Dermis blood vessel endothelial cell (primary cell): ENCODE measurements around the gene ARL10. TPM values are rescaled to one million over a fixed set of nuclear protein-coding genes. Genes with fewer than 3 reads are reported as not detected.
"Not testable (repeated sequence)": the region's sequence is repeated elsewhere in the genome, so short reads cannot be mapped to it uniquely, and the experiment has no call there.

Experiments
- DNase-seq: peaks from one replicate; pipeline ENCODE4 v3.0.0; 2010
- total RNA-seq: library from RNA; depleted of rRNA; stranded (reverse); fragments of >200 nt; gene quantifications from 2 replicates; pipeline ENCODE4 v1.2.3, GENCODE V29; 2014

ARL10 gene
- total RNA-seq, 1 donor from 2014 or later: 15.0 TPM

GRCh38 chr5:176389135-176390123 is 24.1 kb downstream of the ARL10 start:
- no peak for DNase-seq

DNA sequence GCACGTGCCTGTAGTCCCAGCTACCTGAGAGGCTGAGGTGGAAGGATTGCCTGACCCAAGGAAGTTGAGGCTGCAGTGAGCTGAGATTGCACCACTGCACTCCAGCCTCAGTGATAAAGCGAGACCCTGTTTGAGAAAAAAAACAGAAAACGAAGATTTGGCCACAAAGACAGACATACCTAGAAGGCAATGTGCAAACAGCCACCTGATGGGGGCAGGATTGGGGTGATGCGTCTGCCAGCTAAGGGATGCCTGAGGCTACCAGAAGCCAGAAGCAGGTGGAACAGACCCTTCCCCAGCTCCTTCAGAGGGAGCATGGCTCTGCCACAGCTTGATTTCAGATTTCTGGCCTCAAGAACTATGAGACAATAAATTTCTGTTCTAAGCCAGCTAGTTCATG is 26.2 kb downstream of the ARL10 start:
- no peak for DNase-seq

GRCh38 chr5:176391999-176392398 is 26.7 kb downstream of the ARL10 start:
- DNase-seq: no peak

DNA sequence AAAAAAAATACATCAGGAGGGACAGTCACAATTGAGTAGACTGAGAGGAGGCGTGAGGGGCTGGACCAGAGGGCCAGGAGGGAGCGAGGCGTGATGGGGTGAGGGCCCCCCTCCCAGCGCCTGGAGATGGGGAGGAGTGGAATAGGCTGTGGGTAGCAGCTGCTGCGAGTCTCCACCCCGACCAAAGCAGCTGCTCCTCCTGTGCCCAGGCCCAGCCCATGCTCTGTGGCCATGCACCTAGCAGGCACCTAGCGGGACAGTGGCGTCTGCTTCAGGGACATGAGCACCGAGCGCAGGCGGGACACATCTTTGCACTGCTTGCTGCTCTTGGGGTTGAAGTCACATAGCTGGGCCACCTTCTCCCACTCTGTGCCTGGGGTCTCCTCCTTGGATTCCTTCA is 27.2 kb downstream of the ARL10 start:
- no peak for DNase-seq

DNA sequence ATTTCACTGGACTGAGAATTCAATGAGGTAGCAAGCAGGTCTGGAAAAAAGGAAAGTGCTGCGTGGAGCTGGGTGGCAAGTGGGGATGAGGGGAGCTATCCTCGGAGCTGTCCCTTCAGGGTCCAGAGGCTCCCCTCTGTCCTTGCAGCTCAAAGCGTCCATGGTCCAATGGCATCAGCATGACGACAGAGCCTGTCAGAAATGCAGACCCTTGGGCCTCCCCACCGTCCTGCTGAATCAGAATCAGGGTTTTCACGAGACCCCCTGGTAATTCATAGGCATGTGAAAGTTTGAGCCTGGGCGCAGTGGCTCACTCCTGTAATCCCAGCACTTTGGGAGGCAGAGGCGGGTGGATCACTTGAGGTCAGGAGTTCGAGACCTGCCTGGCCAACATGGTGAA is 28.8 kb downstream of the ARL10 start:
- no peak for DNase-seq

DNA sequence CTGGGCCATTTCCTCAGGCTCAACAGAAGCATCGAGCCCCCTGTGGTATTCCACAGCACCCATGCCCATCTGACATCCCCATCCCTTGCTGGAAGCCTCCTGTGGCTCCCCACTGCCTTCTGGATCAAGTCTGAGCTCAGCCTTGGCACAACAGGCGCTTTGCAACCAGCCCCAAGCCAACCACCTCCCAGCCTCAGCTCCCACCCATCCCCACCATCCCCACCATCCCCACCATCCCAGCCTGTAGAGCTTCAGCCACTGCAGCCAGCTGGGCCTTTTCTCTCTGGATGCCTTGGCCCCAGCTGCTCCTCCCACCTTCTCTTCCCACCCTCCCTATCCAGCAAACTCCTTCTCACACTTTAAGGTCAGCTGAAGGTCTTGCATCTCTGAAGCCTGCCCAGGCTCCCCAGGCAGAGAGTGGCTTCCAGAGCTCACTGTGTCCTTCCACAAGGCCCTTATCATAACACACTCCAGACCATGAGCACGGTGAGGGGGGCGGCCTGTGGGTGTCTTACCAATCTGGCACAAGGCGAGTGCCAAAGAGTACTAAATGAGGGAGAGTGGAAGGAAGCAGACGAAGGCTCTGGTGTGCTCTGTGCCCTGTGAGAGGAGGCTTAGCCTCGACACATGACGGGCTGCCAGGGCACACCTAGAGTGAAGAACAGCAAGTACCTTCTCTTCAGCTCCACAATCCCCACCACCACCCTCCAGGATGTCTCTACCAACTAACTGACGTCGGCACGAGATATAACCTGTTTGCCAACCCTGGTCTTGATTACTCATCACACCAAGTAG is 29.8 kb downstream of the ARL10 start:
- no peak for DNase-seq

GRCh38 chr5:176396330-176396729 is 31.0 kb downstream of the ARL10 start:
- DNase-seq: no peak

DNA sequence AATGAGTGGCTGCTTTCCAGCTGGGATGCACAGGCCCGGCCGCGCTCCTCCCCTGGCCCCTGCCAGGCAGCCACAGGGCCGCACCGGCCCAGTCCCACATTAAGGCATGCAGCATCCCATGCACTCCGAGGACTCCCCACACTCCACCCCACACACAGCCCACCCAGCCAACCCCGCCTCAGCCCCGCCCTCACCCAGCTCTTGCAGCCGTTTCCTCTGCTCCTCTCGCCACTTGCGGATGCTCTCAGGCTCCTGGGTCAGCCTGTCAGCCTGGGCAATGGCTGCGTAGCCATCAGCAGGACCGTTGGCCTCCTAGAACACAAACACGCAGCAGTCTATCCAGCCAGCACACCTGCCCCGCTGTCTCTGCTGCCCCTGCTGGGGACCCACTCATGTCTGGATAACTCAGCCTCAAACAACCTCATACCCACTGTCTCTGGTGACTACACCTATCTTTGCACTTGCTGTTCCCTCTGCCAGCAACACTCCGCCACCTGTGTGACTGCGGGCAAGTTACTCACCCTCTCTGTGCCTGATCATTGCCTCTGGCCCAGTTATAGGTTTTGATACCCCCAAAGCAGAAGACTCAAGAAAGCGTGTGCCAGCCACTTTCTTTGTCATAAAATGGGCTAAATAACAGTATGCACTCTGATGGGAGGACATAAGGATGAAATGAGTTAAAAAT is 32.6 kb downstream of the ARL10 start:
- DNase-seq: no peak

DNA sequence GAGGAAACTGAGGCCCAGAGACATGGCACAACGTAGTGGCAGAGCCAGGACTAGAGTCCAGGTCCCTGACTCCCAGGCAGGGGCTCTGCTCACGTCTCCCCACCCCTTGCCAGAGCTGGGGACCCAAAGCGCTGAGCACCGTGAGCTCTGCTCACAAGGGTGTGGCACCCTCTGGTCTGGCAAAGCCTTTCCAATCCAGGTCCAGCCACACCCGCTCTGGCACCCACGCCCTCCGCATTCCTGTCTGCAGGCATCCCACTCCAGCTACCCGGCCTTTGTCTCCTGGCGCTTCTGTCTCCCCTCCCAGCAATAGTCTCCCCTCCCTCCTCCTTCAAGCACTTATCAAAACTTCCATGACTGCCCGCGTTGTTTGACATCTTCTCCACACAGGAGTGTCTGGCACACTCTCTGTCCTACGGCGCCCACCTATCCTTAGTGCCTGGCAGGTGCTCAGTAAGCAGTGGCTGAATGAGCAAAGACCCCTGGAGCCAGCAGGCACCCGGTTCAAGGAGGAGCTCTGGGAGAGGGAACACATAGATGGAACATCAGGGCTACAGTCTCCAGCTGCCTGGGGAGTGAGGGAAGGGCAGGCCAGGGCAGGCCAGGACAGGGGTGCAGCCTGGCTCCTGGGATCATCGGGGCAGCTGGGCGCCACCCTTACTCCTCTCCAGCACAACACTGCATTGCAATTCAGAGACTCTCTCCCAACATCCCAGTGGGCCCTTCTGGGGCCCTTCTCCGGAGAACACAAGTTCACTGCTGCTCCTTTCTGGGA is 35.3 kb downstream of the ARL10 start:
- DNase-seq: no peak

GRCh38 chr5:176401281-176402205 is 36.3 kb downstream of the ARL10 start:
- DNase-seq: no peak

GRCh38 chr5:176405656-176406435 is 40.6 kb downstream of the ARL10 start:
- no peak for DNase-seq

DNA sequence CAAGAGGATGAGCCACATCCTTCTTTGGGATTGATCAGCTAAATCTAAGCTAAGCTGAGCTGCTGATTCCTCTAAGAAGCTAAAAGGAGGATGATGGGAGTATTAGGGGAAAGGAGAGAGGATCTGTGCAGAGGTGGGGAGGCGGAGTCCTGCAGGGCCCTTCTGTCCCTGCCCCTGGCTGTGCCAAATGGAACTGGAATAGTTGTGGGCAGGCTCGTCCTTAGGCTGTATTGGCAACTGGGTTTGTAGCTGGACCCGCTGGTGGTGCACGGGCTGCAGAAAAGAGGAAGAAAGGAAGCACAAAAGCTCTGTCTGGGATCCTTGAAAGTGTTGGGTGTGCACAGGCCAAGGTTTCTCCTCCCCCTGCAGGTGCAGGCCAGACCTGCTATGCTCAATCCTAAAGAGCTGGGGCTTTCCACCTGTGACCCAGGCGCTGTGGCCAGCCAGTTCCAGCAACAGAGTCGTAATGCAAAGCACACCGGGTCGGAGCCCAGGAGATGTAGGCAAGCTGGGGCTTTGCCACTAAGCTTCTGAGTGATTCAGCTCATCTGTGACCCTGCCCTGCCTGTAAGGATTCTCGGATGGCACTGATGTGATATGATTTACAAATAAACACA is 41.3 kb downstream of the ARL10 start:
- no peak for DNase-seq

DNA sequence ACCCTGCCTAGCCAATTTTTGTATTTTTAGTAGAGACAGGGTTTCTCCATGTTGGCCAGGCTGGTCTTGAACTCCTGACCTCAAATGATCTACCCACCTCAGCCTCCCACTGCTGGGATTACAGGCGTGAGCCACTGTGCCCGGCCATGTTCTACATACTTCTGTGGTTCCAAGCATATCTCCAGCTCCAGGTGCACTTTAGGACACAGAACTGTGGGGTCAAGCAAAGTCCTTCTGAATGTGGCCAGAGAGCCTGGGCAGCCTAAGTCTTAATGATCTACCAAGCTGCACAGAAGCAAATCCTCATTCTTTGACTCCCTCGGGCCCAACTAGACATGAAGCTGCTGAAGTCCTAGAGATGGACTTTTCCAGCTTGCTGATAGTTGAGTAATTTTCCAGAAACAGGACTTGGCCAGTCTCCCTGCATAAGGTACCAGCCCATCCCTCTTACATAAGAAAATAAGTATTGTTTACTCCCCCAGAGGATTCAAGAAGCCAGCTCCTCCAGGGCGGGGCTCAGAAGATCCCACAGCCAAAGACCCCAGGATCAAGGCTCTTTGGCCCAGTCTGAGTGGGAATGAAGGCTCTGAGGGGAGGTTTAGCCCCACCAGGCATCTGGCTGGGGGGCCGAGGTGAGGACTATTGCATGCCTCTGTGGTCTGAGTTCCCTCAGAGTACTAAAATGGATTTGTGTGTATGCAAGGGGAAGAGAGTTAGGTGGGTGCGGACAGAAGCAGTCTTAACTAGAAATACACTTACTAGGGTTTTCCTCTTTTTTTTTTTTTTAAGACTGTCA is 42.4 kb downstream of the ARL10 start:
- DNase-seq: no peak

DNA sequence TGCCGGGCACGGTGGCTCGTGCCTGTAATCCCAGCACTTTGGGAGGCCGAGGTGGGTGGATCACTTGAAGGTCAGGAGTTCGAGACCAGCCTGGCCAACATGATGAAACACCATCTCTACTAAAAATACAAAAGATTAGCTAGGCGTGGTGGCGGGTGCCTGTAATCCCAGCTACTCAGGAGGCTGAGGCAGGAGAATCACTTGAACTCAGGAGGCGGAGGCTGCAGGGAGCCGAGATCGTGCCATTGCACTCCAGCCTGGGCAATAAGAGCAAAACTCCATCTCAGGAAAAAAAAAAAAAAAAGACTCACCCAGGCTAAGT is 42.9 kb downstream of the ARL10 start:
- DNase-seq: not testable (repeated sequence)

DNA sequence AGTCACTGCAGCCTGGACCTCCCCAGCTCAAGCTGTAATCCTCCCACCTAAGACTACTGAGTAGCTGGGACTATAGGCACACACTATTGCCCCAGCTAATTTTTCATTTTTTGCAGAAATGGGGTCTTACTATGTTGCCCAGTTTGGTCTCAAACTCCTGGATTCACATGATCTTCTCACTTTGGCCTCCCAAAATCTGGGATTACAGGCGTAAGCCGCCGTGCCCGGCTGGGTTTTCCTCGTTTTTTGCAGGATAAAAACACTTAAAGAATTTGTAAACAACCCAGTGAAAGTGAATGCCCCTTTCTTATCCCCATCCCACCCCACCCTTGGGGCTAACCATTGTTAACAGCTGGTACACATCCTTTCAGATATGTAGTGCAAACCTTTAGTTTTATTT is 43.3 kb downstream of the ARL10 start:
- no peak for DNase-seq

DNA sequence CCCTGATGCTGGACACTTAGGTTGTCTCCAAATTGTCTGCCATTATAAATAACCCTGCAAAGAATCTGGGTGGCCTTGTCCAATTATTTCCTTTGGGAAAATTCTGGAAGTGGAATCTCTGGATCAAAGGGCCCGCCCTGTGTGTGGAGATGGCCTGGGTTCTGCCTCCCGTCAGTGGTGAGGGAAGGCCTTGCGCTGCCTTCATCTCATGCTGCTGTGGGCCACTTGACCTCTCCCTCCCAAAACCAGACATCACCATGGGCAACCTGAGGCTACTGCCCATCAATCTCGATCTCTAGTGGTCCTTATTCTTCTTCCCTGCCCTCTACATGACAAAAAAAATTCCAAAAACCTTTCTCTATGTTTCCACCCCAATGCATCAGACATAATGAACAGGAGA is 44.5 kb downstream of the ARL10 start:
- no peak for DNase-seq

DNA sequence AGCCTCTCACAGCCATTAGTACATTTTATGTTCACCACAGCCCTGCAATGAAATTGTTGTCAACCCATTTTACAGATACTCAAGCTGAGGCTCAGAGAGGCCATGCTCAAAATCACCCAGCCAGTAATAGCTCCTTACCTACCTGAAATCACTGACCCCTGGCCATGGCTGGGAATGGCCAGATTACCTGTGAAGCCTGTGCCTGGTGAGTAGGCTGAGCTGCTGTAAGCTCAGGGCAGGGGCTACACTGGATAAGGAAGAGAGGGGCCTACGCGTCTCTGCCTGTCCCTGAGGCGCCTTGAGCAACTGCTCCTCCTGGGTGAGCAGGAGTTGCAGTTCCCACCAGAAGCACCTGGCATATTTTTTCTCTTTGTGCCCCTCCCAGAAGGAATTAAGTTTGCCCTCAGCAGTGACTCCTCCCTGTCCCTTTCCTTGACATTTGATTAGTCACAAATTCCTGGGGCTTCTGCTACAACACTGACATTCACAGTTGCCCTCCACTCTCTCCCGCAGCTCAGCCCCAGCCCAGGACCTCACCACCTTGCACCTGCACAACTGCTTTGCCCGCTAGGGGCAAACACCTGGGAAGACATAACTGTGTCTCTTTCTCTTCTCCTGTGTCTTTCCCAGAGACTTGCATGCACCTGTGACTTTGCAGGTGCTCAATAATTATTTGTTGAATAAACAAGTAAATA is 45.3 kb downstream of the ARL10 start:
- DNase-seq: no peak

DNA sequence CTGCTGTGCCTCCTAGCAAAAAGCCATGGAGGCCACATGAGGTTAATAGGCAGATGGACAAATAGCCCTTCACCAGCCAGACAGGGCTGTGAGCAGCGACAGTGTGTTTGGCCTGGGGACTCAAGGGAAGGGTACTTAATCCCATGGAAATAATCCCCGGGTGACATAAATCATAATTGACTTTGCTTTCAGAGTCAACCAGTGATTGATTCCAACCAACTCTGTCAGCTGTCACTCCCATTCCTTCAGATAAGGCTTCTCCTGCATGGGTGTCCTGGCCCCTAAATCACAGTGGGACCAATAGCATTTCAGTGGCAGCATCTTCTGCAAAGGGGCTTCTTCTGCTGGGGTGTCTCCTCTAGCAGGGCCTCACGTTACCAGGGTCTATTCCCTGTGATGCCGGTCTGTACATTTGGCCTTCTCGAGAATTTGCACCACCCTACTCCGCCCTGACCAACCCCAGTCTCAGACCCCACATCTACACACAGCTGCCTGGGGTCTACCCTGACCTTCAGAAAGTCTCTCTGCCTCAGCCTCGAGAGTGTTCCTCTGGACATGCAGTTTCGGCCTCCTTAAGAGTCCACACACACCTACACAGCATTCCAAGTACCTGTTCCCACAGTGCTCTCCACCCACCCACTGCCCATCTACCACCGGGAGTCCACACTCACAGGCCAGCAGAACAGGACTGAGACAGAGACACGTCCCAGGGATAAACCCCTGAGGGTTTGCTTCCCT is 47.4 kb downstream of the ARL10 start:
- no peak for DNase-seq
